GM18526 (cell line): ENCODE data around the gene TMCC2.

ENCODE experiments used
- POLR2A ChIP-seq: IDR thresholded peaks from 3 replicates; pipeline ENCODE4 v1.6.1; 2011; ENCODE audit not compliant: insufficient read length; ENCODE audit errors: extremely low read depth

The TMCC2 gene

GRCh38 chr1:205232127-205232820 is 4.5 kb downstream of the TMCC2 start:
- no peak for TF ChIP-seq POLR2A

- TF ChIP-seq POLR2A, result no peak
Observed at GRCh38 chr1:205232945-205233397, 5.2 kb downstream of the TMCC2 start.

- TF ChIP-seq POLR2A, result no peak
Observed at GRCh38 chr1:205235951-205236350, 8.2 kb downstream of the TMCC2 start.

- no peak for TF ChIP-seq POLR2A
Observed at GRCh38 chr1:205236526-205236925, 8.8 kb downstream of the TMCC2 start.

- TF ChIP-seq POLR2A, result no peak
Observed at GRCh38 chr1:205236951-205237475, 9.3 kb downstream of the TMCC2 start.

GRCh38 chr1:205237526-205238484 is 10.1 kb downstream of the TMCC2 start:
- TF ChIP-seq POLR2A, result no peak

GRCh38 chr1:205239078-205239477 is 11.3 kb downstream of the TMCC2 start:
- TF ChIP-seq POLR2A, result no peak

GRCh38 chr1:205240118-205240517 is 12.4 kb downstream of the TMCC2 start:
- TF ChIP-seq POLR2A, result no peak

GRCh38 chr1:205240569-205240968 is 12.8 kb downstream of the TMCC2 start:
- no peak for TF ChIP-seq POLR2A

- TF ChIP-seq POLR2A, result no peak
Observed at GRCh38 chr1:205241366-205242030, 13.8 kb downstream of the TMCC2 start.

GRCh38 chr1:205243350-205244191 is 15.8 kb downstream of the TMCC2 start:
- no peak for TF ChIP-seq POLR2A

GRCh38 chr1:205244384-205244783 is 16.6 kb downstream of the TMCC2 start:
- TF ChIP-seq POLR2A, result no peak

- no peak for TF ChIP-seq POLR2A
Observed at GRCh38 chr1:205245096-205245495, 17.4 kb downstream of the TMCC2 start.

- no peak for TF ChIP-seq POLR2A
Observed at GRCh38 chr1:205246351-205247119, 18.8 kb downstream of the TMCC2 start.
